Activated CD8-positive, alpha-beta memory T cell treated with anti-CD3 and anti-CD28 coated beads, Interleukin-2, amount 50 U/mL, for 4 hours (primary cell): Measurements from ENCODE around the gene ARFGEF2.

Experiments used
- DNase-seq: peaks from one replicate; pipeline ENCODE4 v3.0.0-alpha.2; 2020

The ARFGEF2 gene

GRCh38 chr20:48901326-48901725, 20.2 kb upstream of the ARFGEF2 start:
- no peak for DNase-seq

GRCh38 chr20:48903705-48904104, 17.8 kb upstream of the ARFGEF2 start:
- no peak for DNase-seq

- peak; percentile 71 for DNase-seq
Measured at GRCh38 chr20:48904566-48905296, 16.8 kb upstream of the ARFGEF2 start.

- DNase-seq = no peak
Measured at GRCh38 chr20:48905297-48905647, 16.2 kb upstream of the ARFGEF2 start.

- no peak for DNase-seq
Measured at GRCh38 chr20:48906221-48906877, 15.2 kb upstream of the ARFGEF2 start.

GRCh38 chr20:48908656-48909319, 12.7 kb upstream of the ARFGEF2 start:
- DNase-seq = no peak

- DNase-seq = no peak
Measured at GRCh38 chr20:48909910-48910309, 11.6 kb upstream of the ARFGEF2 start.

- no peak for DNase-seq
Measured at GRCh38 chr20:48910347-48910781, 11.1 kb upstream of the ARFGEF2 start.

GRCh38 chr20:48912065-48912464, 9.4 kb upstream of the ARFGEF2 start:
- DNase-seq = no peak

- DNase-seq = no peak
Measured at GRCh38 chr20:48916699-48917098, 4.8 kb upstream of the ARFGEF2 start.

GRCh38 chr20:48919336-48919881, 2.1 kb upstream of the ARFGEF2 start:
- no peak for DNase-seq

- DNase-seq = no peak
Measured at GRCh38 chr20:48919882-48920526, 1.5 kb upstream of the ARFGEF2 start.

GRCh38 chr20:48920527-48921167, 864 bp upstream of the ARFGEF2 start:
- no peak for DNase-seq

GRCh38 chr20:48921883-48922820, 641 bp downstream of the ARFGEF2 start:
- DNase-seq = no peak

- no peak for DNase-seq
Measured at GRCh38 chr20:48923149-48923718, 1.7 kb downstream of the ARFGEF2 start.

GRCh38 chr20:48924756-48925109, 3.2 kb downstream of the ARFGEF2 start:
- no peak for DNase-seq

- DNase-seq = no peak
Measured at GRCh38 chr20:48926267-48926666, 4.8 kb downstream of the ARFGEF2 start.

- DNase-seq = no peak
Measured at GRCh38 chr20:48926821-48927220, 5.3 kb downstream of the ARFGEF2 start.

- DNase-seq = no peak
Measured at GRCh38 chr20:48928832-48929725, 7.6 kb downstream of the ARFGEF2 start.

- no peak for DNase-seq
Measured at GRCh38 chr20:48930035-48930434, 8.5 kb downstream of the ARFGEF2 start.
